HAP-1 (cell line): ENCODE results near the gene WFDC11.
A peak's percentile ranks its signal among the peaks of the same experiment; 100 is the strongest.
"Not testable (repeated sequence)": the region's sequence is repeated elsewhere in the genome, so short reads cannot be mapped to it uniquely, and the experiment has no call there.

ENCODE experiments used
- DNase-seq, 2 experiments: peaks; one replicate each; pipeline ENCODE4 v3.0.0-alpha.2; 2016 to 2020; ENCODE audit warnings: low spot score in 2 of 2
- H3K27me3 ChIP-seq: fragments of 250-450 bp; sonication (Bioruptor Pico); 2 replicates; pipeline ENCODE4 v1.5.1; 2020; ENCODE audit warnings: low read depth, mild to moderate bottlenecking, moderate library complexity
- H3K36me3 ChIP-seq: fragments of 250-450 bp; sonication (Bioruptor Pico); replicated peaks from 2 replicates; pipeline ENCODE4 v1.5.1; 2020; ENCODE audit warnings: mild to moderate bottlenecking
- H3K4me1 ChIP-seq: fragments of 250-450 bp; sonication (Bioruptor Pico); 2 replicates; pipeline ENCODE4 v1.5.1; 2020; ENCODE audit warnings: mild to moderate bottlenecking
- H3K4me3 ChIP-seq: fragments of 250-450 bp; sonication (Bioruptor Pico); 2 replicates; pipeline ENCODE4 v1.5.1; 2020; ENCODE audit warnings: mild to moderate bottlenecking, moderate library complexity
- H3K9me3 ChIP-seq: fragments of 250-450 bp; sonication (Bioruptor Pico); 2 replicates; pipeline ENCODE4 v1.5.1; 2020; ENCODE audit warnings: mild to moderate bottlenecking, moderate library complexity
- in situ Hi-C: fragments of 300-500 bp; cut with MboI; formaldehyde crosslinking; loops from 3 replicates; pipeline ENCODE4 v1.14.3; 2020; ENCODE audit warnings: low sequenced_read_pairs, inconsistent platforms, mixed read lengths

Gene WFDC11

DNA sequence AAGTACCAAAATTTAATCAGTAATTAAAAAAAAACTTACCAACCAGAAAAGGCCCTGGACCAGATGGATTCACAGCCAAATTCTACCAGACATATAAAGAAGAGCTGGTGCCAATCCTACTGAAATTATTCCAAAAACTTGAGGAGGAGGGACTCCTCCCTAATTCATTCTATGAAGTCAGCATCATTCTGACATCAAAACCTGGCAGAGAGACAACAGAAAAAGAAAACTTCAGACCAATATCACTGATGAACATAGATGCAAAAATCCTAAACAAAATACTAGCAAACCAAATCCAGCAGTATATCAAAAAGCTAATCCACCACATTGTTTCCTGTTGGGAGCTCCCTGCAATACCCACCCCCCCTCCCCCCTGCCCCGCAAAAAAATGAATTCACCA lies at the start of gene WFDC11:
WFDC11 (minus strand) TSS at position 101 of the 400 bp plus-strand sequence. CDS start 19,639 bp downstream, outside the sequence.
- Histone ChIP-seq H3K4me1 (no peaks in the 10 kb centered on the region), H3K9me3 (no peaks in the 10 kb centered on the region; the same call in 1 of the 2 replicates), H3K27me3 (no peaks in the 10 kb centered on the region), H3K36me3 (no peaks in the 10 kb centered on the region), H3K4me3 (no peak within 1 kb of the TSS)
- in situ Hi-C loops, result no loop called here
- no peak for DNase-seq

DNA sequence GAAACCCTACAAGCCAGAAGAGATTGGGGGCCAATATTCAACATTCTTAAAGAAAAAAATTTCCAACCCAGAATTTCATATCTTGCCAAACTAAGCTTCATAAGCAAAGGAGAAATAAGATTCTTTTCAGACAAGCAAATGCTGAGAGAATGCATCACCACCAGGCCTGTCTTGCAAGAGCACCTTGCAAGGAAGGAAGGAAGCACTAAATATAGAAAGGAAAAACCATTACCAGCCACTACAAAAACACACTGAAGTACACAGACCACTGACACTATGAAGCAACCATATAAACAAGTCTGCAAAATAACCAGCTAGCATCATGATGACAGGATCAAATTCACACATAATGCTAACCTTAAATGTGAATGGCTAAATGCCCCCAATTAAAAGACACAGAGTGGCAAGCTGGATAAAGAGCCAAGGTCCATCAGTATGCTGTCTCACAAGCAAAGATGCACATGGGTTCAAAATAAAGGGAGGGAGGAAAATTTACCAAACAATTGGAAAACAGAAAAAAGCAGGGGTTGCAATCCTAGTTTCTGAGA lies 46.2 kb upstream of the WFDC11 start:
- H3K27me3 ChIP-seq, DNase-seq, H3K4me1 ChIP-seq, in situ Hi-C loops, H3K36me3 ChIP-seq, H3K4me3 ChIP-seq, H3K9me3 ChIP-seq: not testable (repeated sequence)

DNA sequence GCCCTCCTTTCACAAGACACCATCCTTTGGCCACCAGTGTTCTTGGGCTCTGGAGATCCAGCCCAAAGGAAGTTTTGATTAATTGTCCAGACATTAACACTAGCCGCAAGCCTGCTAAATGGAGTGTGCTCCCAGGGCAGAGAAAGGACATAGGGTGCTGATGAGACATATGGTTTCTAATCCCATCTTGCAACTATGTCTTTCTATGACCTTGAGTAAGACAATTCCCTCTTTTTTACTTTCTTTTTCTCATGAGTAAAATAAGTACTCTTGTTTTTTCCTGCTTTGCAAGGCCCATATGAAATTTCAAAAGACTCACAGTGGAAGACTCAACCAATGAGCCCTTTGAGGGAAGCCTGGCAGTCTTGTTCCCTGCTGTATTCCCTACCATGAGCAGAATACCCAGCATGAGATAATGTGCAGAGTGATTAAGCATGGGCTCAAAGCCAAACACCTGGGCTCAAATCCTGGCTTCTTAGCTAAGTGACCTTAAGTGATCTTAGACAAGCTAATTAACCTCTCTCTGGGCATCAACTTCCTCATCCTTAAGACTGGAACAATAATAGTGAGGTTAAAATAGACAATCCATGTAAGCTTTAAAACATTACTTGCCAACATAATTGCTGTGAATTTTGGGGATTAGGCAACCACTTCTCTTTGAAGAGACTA lies 35.1 kb upstream of the WFDC11 start, which contains the start of gene WFDC10B:
WFDC10B (minus strand) TSS at position 51 of the 669 bp plus-strand sequence. CDS start 19,027 bp downstream, outside the sequence.
- H3K36me3 ChIP-seq, result no peaks in the 10 kb centered on the region
- DNase-seq, result no peak
- in situ Hi-C loops, result no loop called here
- H3K9me3 ChIP-seq, result no peaks in the 10 kb centered on the region
- no peaks in the 10 kb centered on the region for H3K27me3 ChIP-seq
- H3K4me1 ChIP-seq, result no peaks in the 10 kb centered on the region
- no peak within 1 kb of the TSS for H3K4me3 ChIP-seq

DNA sequence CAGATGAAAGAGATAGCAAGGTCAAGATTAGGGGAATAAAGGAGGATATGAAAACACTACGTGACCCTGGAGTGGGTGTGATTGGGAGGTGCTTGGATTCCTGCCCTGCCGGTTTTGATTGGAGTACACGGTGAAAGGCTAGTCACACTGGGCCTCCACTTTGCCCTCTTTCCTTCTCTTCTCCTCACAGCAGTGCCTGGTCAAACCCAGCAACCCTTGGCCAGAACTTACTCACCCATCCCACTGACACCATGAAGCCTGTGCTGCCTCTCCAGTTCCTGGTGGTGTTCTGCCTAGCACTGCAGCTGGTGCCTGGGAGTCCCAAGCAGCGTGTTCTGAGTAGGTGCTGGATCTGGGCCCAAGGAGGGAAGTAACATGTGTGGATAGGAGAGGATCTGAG lies 31.8 kb upstream of the WFDC11 start, which contains the start of gene WFDC13:
WFDC13 (plus strand) TSS at position 166 of the 400 bp plus-strand sequence; CDS start at position 252, 86 bp downstream.
- in situ Hi-C loops, result no loop called here
- no peaks in the 10 kb centered on the region for H3K36me3 ChIP-seq
- DNase-seq, result no peak
- H3K4me3 ChIP-seq, result no peak within 1 kb of the TSS
- no peaks in the 10 kb centered on the region for H3K9me3 ChIP-seq
- H3K4me1 ChIP-seq, result no peaks in the 10 kb centered on the region
- no peaks in the 10 kb centered on the region for H3K27me3 ChIP-seq

DNA sequence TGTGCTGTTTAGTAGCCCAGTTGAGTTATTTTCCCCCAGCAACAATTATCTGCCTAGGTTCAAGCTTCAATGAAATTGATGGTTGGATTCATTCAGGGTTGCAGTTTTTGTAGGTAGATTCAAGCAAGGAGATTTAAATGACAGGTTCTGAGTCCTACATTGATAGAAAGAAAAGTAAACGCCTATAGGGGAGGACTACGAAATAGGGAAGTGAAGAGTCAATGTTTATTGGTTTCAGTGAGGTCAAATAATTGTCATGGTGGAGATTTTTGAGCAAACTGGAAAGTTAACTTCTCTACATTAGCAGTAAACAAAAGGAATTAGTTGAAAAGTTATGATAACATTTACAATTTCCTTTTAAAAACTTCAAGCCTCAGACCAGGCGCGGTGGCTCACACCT lies 31.1 kb upstream of the WFDC11 start:
- Histone ChIP-seq H3K4me3 (no peak overlapping the region), H3K27me3 (no peaks in the 10 kb centered on the region), H3K9me3 (no peaks in the 10 kb centered on the region), H3K36me3 (no peaks in the 10 kb centered on the region), H3K4me1 (no peaks in the 10 kb centered on the region)
- DNase-seq, result no peak
- in situ Hi-C loops, result no loop called here

DNA sequence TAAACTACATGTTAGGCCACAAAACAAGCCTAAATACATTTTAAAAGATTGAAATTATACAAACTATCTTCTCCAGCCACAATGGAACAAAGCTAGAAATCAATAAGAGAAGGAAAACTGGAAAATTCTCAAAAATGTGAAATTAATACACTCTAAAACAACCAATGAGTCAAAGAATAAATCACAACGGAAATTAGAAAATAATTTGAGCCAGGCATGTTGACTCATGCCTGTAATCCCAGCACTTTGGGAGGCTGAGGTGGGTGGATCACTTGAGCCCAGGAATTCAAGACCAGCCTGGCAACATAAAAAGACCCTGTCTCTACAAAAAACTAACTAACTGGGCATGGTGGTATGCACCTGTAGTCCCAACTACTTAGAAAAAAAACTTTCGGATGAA lies 25.5 kb upstream of the WFDC11 start:
- H3K4me1 ChIP-seq, result no peaks in the 10 kb centered on the region
- no peak overlapping the region for H3K4me3 ChIP-seq
- H3K9me3 ChIP-seq, result no peaks in the 10 kb centered on the region
- no peaks in the 10 kb centered on the region for H3K36me3 ChIP-seq
- H3K27me3 ChIP-seq, result no peaks in the 10 kb centered on the region
- in situ Hi-C loops, result no loop called here
- DNase-seq, result no peak

DNA sequence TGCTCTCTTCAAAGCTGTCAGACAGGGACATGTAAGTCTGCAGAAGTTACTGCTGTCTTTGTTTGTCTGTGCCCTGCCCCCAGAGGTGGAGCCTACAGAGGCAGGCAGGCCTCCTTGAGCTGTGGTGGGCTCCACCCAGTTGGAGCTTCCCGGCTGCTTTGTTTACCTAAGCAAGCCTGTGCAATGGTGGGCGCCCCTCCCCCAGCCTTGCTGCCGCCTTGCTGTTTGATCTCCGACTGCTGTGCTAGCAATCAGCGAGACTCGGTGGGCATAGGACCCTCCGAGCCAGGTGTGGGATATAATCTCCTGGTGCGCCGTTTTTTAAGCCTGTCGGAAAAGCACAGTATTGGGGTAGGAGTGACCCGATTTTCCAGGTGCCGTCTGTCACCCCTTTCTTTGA lies 23.3 kb upstream of the WFDC11 start:
- H3K4me3 ChIP-seq, H3K4me1 ChIP-seq, DNase-seq, H3K27me3 ChIP-seq, in situ Hi-C loops, H3K9me3 ChIP-seq, H3K36me3 ChIP-seq: not testable (repeated sequence)

DNA sequence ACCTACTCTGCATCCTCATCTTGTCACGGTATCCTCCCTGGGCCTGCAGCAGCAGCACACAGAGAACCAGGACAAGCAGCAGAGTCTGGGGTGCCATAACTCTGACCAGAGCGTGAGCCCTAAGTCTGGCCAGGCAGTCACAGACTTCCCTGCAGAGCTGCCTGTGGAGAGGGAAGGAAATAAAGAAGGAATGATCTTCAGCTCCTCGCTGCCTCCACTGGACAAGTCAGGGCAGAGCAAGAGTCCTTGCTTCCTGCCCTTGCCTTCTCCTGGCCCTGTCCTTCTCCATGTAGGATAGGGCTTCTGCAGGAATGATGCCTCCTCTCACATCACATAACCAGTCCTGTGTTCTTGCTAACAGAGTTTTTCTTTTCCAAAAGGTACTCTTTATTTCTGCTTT lies 15.9 kb upstream of the WFDC11 start:
- H3K4me3 ChIP-seq, result no peak overlapping the region
- no peaks in the 10 kb centered on the region for H3K27me3 ChIP-seq
- in situ Hi-C loops, result no loop called here
- H3K9me3 ChIP-seq, result no peaks in the 10 kb centered on the region
- no peaks in the 10 kb centered on the region for H3K4me1 ChIP-seq
- no peaks in the 10 kb centered on the region for H3K36me3 ChIP-seq
- no peak for DNase-seq

DNA sequence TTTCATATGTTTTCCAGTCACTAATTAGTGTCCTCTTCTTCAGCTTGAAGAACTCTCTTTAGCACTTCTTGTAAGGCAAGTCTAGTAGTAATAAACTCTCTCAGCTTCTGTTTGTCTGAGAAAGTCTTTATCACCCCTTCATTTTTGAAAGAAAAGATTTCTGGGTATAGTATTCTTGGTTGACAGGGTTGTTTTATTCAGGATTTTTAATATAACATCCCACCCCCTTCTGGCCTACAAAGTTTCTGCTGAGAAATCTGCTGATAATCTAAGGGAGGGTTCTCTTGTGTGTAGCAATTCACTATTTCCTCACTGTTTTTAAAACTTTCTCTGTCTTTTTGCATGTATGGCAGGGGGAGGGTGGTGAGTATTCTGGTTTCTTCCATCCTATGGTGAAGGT lies 9.6 kb upstream of the WFDC11 start:
- in situ Hi-C loops, result no loop called here
- no peak for DNase-seq
- H3K9me3 ChIP-seq, result no peaks in the 10 kb centered on the region

DNA sequence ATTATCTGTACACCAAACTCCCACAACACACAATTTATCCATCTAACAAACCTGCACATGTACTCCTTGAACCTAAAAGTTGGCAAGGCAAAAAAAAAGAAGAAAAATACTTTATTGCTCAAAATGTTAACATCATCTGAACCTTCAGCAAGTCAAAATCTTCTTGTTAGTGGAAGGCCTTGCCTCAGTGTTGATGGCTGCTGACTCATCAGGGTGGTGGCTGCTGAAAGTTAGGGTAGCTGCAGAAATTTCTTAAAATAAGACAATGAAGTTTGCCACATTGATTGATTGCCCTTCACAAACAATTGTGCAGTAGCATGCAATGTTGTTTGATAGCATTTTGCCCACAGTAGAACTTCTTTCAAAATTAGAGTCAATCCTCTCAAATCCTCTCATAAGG lies 2.7 kb upstream of the WFDC11 start:
- in situ Hi-C loops, result no loop called here

More for the DNA sequence above, 9.6 kb upstream of the WFDC11 start:
- no peak overlapping the region for H3K4me3 ChIP-seq
- H3K36me3 ChIP-seq, result no peaks in the 10 kb centered on the region
- no peaks in the 10 kb centered on the region for H3K27me3 ChIP-seq
- H3K4me1 ChIP-seq, result no peaks in the 10 kb centered on the region

DNA sequence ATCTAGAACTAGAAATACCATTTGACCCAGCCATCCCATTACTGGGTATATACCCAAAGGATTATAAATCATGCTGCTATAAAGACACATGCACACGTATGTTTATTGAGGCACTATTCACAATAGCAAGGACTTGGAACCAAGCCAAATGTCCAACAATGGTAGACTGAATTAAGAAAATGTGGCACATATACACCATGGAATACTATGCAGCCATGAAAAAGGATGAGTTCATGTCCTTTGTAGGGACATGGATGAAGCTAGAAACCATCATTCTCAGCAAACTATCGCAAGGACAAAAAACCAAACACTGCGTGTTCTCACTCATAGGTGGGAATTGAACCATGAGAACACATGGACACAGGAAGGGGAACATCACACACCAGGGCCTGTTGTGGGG lies 13.0 kb downstream of the WFDC11 start:
- in situ Hi-C loops, H3K36me3 ChIP-seq, H3K9me3 ChIP-seq, H3K4me1 ChIP-seq, H3K27me3 ChIP-seq, H3K4me3 ChIP-seq, DNase-seq: not testable (repeated sequence)

More for the DNA sequence above, 2.7 kb upstream of the WFDC11 start:
- H3K4me3 ChIP-seq, result no peak overlapping the region
- H3K9me3 ChIP-seq, result no peaks in the 10 kb centered on the region; the same call in 1 of the 2 replicates
- no peaks in the 10 kb centered on the region for H3K36me3 ChIP-seq
- H3K4me1 ChIP-seq, result no peaks in the 10 kb centered on the region
- DNase-seq, result no peak
- no peaks in the 10 kb centered on the region for H3K27me3 ChIP-seq

DNA sequence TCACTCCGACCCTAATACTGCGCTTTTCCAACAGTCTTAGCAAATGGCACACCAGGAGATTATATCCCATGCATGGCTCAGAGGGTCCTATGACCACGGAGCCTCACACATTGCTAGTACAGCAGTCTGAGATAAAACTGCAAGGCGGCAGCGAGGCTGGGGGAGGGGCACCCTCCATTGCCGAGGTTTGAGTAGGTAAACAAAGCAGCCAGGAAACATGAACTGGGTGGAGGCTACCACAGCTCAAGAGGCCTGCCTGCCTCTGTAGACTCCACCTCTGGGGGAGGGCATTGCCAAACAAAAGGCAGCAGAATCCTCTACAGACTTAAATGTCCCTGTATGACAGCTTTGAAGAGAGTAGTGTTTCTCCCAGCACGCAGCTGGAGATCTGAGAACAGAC lies 18.3 kb downstream of the WFDC11 start:
- in situ Hi-C loops, H3K4me3 ChIP-seq, H3K36me3 ChIP-seq, H3K27me3 ChIP-seq, H3K9me3 ChIP-seq, H3K4me1 ChIP-seq: not testable (repeated sequence)
- DNase-seq, result peak in 1 of 2 experiments; percentile 12

DNA sequence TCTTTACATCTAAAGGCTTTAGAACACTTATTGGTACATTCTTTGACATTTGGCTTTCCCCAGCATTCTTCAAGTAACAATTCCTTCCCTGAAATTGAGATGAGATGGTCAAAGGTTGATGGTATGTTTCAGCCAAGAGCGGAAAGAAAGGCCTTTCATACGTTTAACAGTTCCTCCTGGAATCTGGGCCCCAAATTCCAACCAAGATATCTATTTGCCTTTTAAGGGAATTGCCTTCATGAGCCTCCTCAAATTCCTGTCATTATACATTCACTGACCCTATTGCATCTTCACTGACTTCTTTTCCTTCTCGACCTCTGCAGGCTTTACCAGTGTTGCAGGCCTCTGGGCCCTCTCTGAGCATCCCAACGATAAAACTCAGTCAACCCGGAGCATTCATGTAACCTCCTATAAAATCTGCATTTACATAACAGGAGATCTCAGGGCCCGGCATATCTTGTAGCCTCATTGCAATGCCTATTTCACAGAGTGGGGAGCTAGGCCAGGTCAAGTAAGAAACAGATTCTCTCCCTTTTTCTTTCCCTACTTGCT lies 20.7 kb downstream of the WFDC11 start:
- no peak overlapping the region for H3K4me3 ChIP-seq
- H3K9me3 ChIP-seq, result no peaks in the 10 kb centered on the region
- no peak for DNase-seq
- no peaks in the 10 kb centered on the region for H3K36me3 ChIP-seq
- in situ Hi-C loops, result no loop called here
- H3K27me3 ChIP-seq, result no peaks in the 10 kb centered on the region
- H3K4me1 ChIP-seq, result no peaks in the 10 kb centered on the region

DNA sequence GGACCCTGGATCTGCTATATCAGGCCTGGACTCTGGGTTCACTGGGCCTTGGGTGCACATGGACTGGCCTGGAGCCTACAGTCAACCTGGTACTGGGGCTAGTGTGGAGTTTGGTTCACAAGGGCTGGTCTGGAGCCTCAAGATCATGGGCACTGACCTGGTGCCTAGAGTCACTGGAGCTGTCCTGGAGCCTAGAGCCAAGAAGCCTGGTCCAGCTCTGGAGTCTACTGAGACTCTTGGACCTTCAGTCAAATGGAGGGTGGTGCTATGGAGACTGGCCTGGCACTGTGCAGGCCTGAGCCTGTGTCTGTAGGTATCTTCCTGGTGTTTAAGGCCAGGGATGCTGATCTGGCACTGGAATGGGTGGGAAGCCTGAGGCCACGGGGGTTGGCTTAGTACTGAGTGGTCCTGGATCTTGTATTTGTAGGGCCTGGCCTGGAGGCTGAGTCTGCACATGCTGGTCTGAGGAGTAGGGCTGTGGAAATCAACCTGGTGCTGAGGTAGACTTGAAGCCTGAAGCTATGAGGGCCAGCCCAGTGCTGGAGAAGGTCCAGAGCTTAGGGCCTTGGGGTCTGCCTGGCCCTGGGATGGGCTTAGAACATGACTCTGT lies 22.5 kb downstream of the WFDC11 start:
- no peaks in the 10 kb centered on the region for H3K27me3 ChIP-seq
- no peaks in the 10 kb centered on the region for H3K36me3 ChIP-seq
- DNase-seq, result no peak
- no peaks in the 10 kb centered on the region for H3K4me1 ChIP-seq
- H3K4me3 ChIP-seq, result no peak overlapping the region
- H3K9me3 ChIP-seq, result no peaks in the 10 kb centered on the region
- in situ Hi-C loops, result no loop called here
